ENCODE results near the gene AHCYL2. TPM values are rescaled to one million over a fixed set of nuclear protein-coding genes. Genes with fewer than 3 reads are reported as not detected.

AHCYL2 gene
- total and polyA plus RNA-seq, 2 donors (not counting 1 experiment from before 2014, with no cell fraction given), result 8.8 to 26.2 TPM

Small RNAs within 50 kb of the gene (small RNA-seq; reads per million reads assigned to genes)
- gene AC009244.1 (ENCODE audit: insufficient read length, low read depth, low replicate concordance) (not detected), gene SNRPGP3 (ENCODE audit: insufficient read length, low read depth, low replicate concordance) (not detected)

Other genes starting within 250 kb of the AHCYL2 start
- gene TNPO3, start 169.9 kb upstream of the AHCYL2 start, total RNA-seq, result 47.8 and 48.3 TPM in 2 replicates
- gene TNPO3, start 169.9 kb upstream of the AHCYL2 start, polyA plus RNA-seq, result 19.0 and 25.5 TPM in 2 replicates
- 111 and 117 TPM in 2 replicates for gene TSPAN33, start 80.3 kb upstream of the AHCYL2 start, total RNA-seq
- gene TSPAN33, start 80.3 kb upstream of the AHCYL2 start, polyA plus RNA-seq, result 111 and 138 TPM in 2 replicates
- gene SMO, start 36.4 kb upstream of the AHCYL2 start, total RNA-seq, result 0.39 and 0.87 TPM in 2 replicates
- gene SMO, start 36.4 kb upstream of the AHCYL2 start, polyA plus RNA-seq, result 1.2 and 1.4 TPM in 2 replicates
- 0.39 and 0.79 TPM in 2 replicates for gene STRIP2, start 209.4 kb downstream of the AHCYL2 start, total RNA-seq
- 0.09 and 0.21 TPM in 2 replicates for gene STRIP2, start 209.4 kb downstream of the AHCYL2 start, polyA plus RNA-seq

Data from B cell (primary cell).